Measurements from ENCODE around the gene GSTO2.

DNA sequence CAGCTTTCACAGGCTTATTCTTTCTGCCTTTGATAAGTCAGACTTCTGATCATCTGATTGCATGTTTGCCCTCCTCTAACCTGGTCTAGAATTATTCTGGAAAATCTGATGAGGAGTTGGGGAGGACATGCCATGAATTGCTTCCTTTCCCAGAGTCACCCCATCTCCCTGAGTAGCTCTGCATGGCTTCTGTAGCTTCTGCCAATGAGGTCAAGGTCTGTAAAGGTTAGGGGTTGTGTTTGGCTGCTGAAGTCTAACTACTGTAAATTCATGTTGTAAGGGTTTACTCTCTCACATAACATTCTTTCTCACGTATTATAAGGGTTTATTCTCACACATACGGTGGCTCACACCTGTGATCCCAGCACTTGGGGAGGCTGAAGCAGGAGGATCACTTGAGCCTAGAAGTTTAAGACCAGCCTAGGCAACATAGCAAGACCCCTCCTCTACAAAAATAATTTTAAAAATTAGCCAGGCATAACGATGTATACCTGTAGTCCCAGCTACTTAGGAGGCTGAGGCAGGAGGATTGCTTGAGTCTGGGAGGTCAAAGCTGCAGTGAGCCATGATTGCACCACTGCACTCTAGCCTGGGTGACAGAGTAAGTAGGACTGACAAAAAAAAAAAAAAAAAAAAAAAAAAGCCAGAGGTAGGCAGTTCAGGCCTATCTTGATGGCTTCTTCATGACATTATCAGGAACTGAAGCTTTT is 10.7 kb downstream of the GSTO2 start:
- TF ChIP-seq, protein P1, sequence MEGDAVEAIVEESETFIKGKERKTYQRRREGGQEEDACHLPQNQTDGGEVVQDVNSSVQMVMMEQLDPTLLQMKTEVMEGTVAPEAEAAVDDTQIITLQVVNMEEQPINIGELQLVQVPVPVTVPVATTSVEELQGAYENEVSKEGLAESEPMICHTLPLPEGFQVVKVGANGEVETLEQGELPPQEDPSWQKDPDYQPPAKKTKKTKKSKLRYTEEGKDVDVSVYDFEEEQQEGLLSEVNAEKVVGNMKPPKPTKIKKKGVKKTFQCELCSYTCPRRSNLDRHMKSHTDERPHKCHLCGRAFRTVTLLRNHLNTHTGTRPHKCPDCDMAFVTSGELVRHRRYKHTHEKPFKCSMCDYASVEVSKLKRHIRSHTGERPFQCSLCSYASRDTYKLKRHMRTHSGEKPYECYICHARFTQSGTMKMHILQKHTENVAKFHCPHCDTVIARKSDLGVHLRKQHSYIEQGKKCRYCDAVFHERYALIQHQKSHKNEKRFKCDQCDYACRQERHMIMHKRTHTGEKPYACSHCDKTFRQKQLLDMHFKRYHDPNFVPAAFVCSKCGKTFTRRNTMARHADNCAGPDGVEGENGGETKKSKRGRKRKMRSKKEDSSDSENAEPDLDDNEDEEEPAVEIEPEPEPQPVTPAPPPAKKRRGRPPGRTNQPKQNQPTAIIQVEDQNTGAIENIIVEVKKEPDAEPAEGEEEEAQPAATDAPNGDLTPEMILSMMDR (IDR thresholded peaks at IDR 0.05; ENCODE audit: low read length): no peak
- no peak for TF ChIP-seq EZH2phosphoT487 (IDR thresholded peaks at IDR 0.05; ENCODE audit: low read length)

All from MM.1S (cell line).